ENCODE results near the gene NTF4. TPM values are rescaled to one million over a fixed set of nuclear protein-coding genes. Genes with fewer than 3 reads are reported as not detected.
A peak's percentile ranks its signal among the peaks of the same experiment; 100 is the strongest.

Gene NTF4
- total and polyA plus RNA-seq, 2 of the 4 experiments (the other 2 are of a cell fraction): 0.09 to 0.18 TPM

DNA sequence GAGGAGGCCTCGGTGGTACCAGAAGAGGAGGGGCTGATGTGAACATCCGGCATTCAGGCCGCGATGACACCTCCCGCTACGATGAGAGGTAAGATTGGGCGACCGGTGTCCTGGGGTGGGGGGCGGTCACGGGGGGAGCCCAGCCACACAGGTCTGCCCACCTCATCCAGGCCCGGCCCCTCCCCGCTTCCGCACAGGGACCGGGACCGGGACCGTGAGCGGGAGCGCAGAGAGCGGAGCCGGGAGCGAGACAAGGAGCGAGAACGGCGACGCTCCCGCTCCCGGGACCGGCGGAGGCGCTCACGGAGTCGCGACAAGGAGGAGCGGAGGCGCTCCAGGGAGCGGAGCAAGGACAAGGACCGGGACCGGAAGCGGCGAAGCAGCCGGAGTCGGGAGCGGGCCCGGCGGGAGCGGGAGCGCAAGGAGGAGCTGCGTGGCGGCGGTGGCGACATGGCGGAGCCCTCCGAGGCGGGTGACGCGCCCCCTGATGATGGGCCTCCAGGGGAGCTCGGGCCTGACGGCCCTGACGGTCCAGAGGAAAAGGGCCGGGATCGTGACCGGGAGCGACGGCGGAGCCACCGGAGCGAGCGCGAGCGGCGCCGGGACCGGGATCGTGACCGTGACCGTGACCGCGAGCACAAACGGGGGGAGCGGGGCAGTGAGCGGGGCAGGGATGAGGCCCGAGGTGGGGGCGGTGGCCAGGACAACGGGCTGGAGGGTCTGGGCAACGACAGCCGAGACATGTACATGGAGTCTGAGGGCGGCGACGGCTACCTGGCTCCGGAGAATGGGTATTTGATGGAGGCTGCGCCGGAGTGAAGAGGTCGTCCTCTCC, 43.2 kb upstream of the NTF4 start:
- H3K4me3 ChIP-seq (ENCODE audit: insufficient read depth, low read depth, low read length): no peak overlapping the region
- ChIA-PET CTCF (no interaction called here), POLR2A (ENCODE audit: unreplicated experiment) (no interaction called here)
- no peak overlapping the region for H3K4me2 ChIP-seq (ENCODE audit: low read depth, low read length)
- H3K9ac ChIP-seq (ENCODE audit: low read depth, low read length): no peak overlapping the region
- H2AK9ac ChIP-seq (replicated peaks; ENCODE audit: low read depth, low read length, poor library complexity): no peak overlapping the region
- H3K23ac ChIP-seq (ENCODE audit: low read depth, low read length): no peak overlapping the region
- H2AFZ ChIP-seq (replicated peaks; ENCODE audit: low read length, poor library complexity): no peak overlapping the region
- no peak overlapping the region for H2BK20ac ChIP-seq (ENCODE audit: low read depth, low read length)
- peaks cover 5% of the 10 kb centered on the region; the same call in 1 of the 2 replicates for H3K9me1 ChIP-seq (ENCODE audit: insufficient read depth, low read length)
- in situ Hi-C loops (cut with MboI; ENCODE audit: low sequenced_read_pairs): no loop called here
- peaks cover 8 to 49% of the 10 kb centered on the region in 2 experiments; a peak in 3 of 4 replicates for H3K79me1 ChIP-seq (ENCODE audit: low read depth in 1 of 2, low read length in 2 of 2)
- no peak for ATAC-seq (ENCODE audit: low read depth)
- 97% methylated on average over 48 of the region's 93 CpGs; no CpG with 5 or more reads in 1 of the 2 experiments for WGBS, 2 experiments (ENCODE audit: extremely low coverage in 2 of 2, insufficient read length in 1 of 2)
- H4K8ac ChIP-seq (ENCODE audit: low read depth in 2 of 2, low read length in 2 of 2): no peak overlapping the region
- H4K20me1 ChIP-seq (ENCODE audit: insufficient read depth, low read length): peaks cover 38% of the 10 kb centered on the region
- no peak overlapping the region for H2BK15ac ChIP-seq (ENCODE audit: low read depth, low read length)
- H3K27me3 ChIP-seq (ENCODE audit: control insufficient read depth, insufficient read depth, low read length): no peaks in the 10 kb centered on the region
- BruUV-seq (replicated peaks): TSS peak; percentile 54
- DNase-seq: no peak
- no peak overlapping the region for H2AK5ac ChIP-seq (ENCODE audit: low read depth, low read length)
- H3K18ac ChIP-seq (ENCODE audit: low read depth, low read length): no peak overlapping the region
- no peak overlapping the region for H4K91ac ChIP-seq (ENCODE audit: insufficient read depth, low read depth, low read length)
- intact Hi-C loops (cut with micrococcal nuclease): no loop called here
- H3K14ac ChIP-seq (replicated peaks; ENCODE audit: low read depth, low read length): no peak overlapping the region
- no peak overlapping the region for H3K27ac ChIP-seq (ENCODE audit: insufficient read depth, low read length)
- no peak overlapping the region for H3K56ac ChIP-seq (ENCODE audit: extremely low read depth, insufficient read depth, low read length)
- peaks cover 61% of the 10 kb centered on the region for H3K36me3 ChIP-seq (ENCODE audit: control insufficient read depth, insufficient read depth, low read length)
- H2BK120ac ChIP-seq (ENCODE audit: low read depth, low read length): no peak overlapping the region
- dilution Hi-C loops (cut with HindIII; ENCODE audit: low sequenced_read_pairs, unreplicated experiment): no loop called here
- H3K4ac ChIP-seq (ENCODE audit: low read depth, low read length): no peak overlapping the region
- no peak overlapping the region for H4K5ac ChIP-seq (ENCODE audit: low read depth, low read length)
- H2BK5ac ChIP-seq (ENCODE audit: low read depth, low read length, poor library complexity, severe bottlenecking): no peak overlapping the region
- TF ChIP-seq MXI1 (IDR thresholded peaks at IDR 0.05; ENCODE audit: borderline replicate concordance, low read depth, low read length) (no peak), CTCF (conservative IDR thresholded peaks at IDR 0.05; ENCODE audit: low read depth, low read length) (no peak), RCOR1 (IDR thresholded peaks at IDR 0.05; ENCODE audit: insufficient replicate concordance, low read length) (no peak), MAZ (IDR thresholded peaks at IDR 0.05; ENCODE audit: borderline replicate concordance, low read depth, low read length) (no peak), RAD21 (IDR thresholded peaks at IDR 0.05; ENCODE audit: low read length) (no peak), BHLHE40 (IDR thresholded peaks at IDR 0.05; ENCODE audit: low read depth, low read length) (no peak), CHD1 (IDR thresholded peaks at IDR 0.05; ENCODE audit: low read depth, low read length) (no peak)
- TF ChIP-seq, protein P1, sequence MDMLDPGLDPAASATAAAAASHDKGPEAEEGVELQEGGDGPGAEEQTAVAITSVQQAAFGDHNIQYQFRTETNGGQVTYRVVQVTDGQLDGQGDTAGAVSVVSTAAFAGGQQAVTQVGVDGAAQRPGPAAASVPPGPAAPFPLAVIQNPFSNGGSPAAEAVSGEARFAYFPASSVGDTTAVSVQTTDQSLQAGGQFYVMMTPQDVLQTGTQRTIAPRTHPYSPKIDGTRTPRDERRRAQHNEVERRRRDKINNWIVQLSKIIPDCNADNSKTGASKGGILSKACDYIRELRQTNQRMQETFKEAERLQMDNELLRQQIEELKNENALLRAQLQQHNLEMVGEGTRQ (IDR thresholded peaks at IDR 0.05; ENCODE audit: low read depth, low read length): no peak
- H3K9me3 ChIP-seq (ENCODE audit: control insufficient read depth, insufficient read depth, low read length): no peaks in the 10 kb centered on the region
- no peaks in the 10 kb centered on the region for H3K4me1 ChIP-seq (ENCODE audit: control insufficient read depth, insufficient read depth, low read length)
